HG03175 (cell line): Measurements from ENCODE around the gene HSPA2.
"Not testable (repeated sequence)": the region's sequence is repeated elsewhere in the genome, so short reads cannot be mapped to it uniquely, and the experiment has no call there.

Experiments
- ATAC-seq: cut with Tn5 transposase; IDR thresholded peaks from one replicate; pipeline ENCODE4 v1.9.1; 2021; ENCODE audit warnings: mild to moderate bottlenecking, moderate library complexity; ENCODE audit not compliant: unreplicated experiment

The HSPA2 gene

DNA sequence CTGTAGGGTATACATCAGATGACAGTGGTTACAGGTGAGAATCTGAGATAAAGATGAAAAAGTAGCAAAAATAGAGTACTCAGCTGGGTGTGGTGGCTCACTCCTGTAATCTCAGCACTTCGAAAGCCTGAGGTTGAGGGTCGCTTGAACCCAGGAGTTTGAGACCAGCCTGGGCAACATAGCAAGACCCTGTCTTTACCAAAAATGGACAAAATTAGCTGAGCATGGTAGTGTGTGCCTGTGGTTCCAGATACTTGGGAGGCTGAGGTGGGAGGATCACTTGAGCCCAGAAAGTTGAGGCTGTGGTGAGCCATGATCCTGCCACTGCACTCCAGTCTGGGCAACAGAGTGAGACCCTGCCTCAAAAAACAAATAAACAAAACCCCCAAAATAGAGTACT lies 17.7 kb downstream of the HSPA2 start:
- not testable (repeated sequence) for ATAC-seq

DNA sequence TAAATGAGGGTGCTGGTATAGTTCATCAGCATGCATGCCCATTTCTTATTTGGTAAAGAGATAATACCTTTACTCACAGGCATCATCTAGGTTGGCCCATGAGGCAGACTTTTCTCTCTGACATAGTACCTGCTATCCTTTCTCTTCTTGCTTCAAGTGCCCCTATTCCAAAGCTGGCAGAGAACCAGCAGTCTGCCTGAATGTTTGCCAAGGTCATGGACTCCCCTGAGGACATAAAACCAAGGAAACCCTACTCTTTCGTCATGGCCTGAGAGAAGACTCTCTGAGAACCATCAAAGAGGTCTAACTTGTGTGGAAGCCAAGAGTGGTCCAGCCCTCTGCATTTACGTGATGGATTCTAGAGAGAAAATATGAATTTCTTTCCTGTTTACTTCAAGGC lies 21.1 kb downstream of the HSPA2 start:
- ATAC-seq = no peak

DNA sequence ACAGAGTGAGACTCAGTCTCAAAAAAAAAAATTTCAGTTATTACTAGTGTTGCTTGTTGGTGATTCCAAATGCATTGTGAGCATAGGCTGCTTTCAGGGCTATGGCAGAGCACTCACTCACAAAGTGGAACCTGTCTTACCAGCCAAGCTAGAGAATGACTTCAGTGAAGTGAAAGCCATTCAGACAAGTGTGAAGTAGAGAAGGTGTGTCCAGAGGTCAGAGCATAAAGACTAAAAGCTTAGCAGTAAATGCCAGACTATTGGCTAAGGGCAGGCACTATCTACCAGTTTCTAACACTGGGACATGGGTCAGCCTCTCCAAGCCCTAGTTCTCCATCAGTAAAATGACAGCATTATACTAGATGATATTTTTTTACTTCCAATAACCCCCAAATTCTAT lies 21.9 kb downstream of the HSPA2 start:
- ATAC-seq = no peak

DNA sequence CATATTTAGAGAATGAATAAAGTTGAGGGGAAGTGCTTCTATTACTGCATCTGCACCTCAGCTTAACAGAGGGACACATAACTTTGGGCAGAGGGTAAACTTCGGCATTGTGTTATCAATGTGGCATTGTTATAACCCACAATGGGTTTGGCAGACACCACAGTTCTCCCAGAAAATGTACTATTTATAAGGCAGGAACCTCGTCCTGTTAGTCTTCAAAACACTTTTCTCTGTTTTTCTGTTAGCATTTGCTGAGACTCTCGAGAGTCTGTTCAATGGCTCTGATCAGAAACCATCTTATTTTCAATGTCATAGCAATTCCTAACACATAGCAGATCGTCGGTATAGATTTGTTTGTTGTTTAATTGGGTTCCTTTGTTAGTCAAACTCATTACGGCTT lies 23.2 kb downstream of the HSPA2 start:
- ATAC-seq = no peak

DNA sequence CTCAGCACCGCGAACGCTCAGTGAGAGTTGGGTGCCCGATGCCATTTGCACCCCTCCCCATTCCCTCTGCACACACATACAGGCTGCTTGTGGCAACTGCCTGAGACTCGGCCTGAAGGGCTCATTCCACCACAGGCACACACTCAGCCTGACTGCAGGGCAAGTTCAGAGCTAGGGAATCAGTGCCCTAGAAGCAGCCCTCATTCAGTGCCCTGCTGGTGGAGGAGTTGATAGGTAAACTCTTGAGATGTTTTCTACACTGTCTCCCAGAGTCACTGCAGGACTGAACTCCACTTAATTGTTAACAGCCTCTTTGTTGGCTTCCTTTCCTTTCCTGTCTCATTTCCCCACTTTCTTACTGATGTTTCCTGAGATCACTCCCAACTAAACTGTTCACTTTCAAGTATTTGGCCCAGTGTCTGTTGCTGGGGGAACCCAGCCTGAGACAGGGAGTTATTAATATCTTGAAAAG lies 26.1 kb downstream of the HSPA2 start:
- ATAC-seq = no peak

DNA sequence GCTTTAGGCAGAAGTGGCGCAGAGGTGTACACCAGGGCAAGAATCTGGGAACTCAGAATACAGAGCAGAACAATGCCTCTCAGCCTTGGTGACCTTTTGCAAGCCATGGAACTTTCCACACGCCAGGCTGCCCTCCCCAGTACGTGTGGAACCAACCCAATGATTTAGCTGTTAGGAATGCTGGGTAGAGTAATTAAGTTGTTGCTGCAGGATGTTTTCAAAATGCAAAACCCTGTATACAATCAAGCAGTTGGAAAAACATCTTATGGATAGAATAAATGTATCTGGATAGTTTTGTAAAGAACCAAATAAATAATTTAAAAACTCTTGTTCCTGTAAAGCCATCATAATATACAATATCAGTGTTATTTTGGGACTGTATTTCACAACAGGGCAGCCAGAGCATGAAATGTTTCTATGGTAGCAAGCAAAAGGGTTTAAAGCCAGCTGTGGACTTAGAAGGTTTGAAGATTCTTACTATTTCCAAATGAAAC lies 28.6 kb downstream of the HSPA2 start:
- ATAC-seq = no peak

DNA sequence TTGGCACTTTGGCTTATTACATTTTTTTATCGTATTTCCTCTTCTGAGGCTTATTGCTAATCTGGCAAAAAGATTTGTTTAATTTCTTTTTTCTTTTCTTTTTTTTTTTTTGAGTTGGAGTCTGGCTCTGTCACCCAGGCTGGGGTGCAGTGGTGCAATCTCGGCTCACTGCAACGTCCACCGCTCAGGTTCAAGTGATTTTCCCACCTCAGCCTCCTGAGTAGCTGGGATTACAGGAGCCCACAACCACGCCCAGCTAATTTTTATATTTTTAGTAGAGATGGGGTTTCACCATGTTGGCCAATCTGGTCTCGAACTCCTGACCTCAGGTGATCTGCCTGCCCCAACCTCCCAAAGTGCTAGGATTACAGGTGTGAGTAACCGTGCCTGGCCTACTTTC lies 29.1 kb downstream of the HSPA2 start:
- ATAC-seq = not testable (repeated sequence)

DNA sequence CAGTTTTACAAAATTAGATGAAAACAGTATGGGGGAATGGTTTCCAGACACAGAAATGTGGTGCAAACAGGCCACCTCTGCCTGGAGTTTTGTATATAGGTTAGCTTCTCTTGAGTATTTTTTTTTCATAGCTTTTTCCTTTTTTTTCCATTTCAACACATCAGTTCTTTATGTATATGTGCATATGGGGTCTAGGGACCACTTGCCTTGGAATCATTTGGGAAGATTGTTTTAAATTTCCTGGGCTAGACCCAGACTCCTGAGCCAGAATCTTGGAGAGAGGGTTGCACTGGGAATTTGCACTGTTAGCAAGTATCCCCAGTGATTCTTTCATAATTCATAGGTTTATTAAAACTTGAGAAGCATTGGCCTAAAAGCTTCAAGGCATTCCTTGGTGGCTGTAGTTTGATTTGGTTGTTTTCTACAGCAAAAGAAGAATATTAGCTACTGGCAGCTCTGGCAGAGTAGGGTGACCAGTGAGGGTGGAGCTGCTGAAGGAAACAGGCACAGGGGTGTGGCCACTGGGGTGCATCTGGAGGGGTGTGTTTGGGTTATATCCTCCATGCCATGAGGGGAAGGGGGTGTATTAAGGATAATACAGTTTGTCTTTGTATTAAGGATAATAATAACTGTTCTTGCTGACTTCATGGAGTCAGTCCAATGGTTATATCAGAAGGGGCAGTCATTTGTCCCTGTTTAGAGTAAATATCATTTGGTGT lies 32.0 kb downstream of the HSPA2 start:
- no peak for ATAC-seq

DNA sequence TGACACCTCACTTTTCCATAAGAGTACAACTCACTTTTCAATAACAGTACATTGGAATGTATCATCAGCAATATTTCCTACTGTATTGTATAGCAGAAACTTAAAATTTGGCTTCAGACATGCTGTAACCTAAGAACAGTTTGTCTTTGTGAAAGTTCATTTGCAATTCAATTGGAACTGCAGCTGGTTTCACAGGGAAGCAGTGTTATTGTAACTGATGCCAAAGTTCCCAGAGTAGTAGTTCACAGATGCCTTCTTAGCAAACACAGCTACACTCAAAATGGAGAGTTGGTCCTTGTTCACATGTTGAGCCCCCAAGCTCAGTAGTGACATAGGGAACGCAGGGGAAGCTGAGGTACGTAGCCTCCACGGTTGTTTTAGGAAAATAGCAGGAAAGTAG lies 32.6 kb downstream of the HSPA2 start:
- no peak for ATAC-seq

DNA sequence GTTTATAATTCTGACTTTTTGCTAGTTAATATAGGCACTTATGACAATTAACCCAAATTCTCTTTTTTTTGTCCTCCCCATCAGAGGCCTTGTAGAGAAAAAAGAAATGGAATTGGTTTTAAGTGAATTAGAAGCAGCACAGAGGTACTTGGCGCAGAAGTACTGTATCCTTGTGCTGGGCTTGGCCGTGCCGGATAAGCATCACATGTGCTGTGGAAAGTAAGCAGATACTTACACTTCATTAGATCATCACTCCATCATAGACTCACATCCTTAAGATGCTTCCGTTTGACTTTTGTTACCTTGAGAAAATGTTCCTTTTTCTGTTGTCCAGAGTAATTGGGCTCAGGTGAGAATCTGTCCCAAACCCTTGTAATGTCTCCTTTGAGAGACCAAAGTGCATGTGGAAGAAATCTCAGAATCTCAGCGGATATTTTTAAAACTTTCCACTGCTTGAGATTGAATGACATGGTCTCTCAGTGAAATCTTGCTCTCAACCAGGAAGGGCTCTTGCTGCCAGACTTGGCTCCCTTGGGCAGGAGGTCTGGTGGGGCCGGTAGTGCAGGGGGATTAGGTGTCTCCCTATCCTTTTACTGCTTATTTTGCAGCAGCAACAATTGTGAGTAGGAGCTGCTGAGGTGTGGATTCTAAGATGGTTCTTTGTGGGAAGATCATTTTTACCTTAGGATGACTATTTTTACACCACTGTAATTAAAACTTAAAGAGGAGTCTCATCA lies 34.0 kb downstream of the HSPA2 start:
- ATAC-seq = no peak

DNA sequence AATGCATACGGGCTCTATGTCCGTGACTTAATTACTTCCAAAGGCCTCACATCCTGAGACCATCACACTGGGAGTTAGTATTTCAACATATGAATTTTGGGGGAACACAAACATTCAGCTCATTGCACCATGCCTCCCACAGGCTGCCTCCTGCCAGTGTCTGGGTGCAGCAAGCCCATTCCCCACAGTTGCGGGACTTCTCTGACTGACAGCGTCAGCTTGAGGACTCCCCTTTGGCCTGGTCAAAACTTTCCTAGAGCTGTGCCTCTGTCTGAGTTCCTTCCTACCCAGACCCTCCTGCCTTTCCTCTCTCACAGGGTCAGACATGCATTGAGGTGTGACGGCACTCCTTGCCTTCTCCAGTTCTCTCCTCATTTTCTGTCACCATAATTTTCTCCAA lies 36.7 kb downstream of the HSPA2 start:
- ATAC-seq = no peak

DNA sequence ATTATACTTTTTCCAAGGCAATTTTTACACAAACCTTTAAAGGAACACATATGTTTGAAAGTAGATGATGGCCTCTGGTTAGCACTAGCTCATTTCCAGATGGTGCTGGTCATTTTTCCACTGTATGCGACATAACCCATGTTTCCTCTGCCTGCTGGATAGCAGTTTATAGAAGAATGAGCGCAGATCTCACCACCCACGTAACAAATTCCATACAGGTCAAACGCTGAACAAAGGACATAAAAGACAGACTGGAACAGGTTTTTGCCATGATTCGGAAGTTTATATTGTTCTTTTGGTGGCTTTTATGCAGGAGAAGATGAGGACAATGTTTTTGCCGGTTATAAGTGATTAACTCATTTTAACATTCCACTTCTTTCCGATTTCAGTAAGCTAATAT lies 39.9 kb downstream of the HSPA2 start:
- ATAC-seq = no peak

DNA sequence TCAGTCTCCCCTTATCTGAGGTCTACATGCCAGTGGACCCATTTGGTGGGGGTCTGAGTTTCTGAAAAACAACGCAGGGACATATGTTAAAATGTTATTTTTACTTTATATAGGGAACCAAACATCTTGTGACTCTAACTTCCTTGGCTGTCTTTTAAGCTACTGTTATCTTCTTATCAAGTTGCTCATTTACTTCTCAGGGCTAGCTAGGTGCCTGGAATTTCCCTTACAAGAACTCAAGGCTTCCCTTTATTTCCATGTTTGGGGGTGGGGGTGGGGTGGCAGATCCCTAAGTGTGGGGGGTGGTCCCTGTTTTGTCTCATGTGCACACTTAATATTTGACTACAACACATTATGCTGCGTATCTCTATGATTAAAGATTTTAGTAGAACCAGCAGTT lies 40.8 kb downstream of the HSPA2 start:
- no peak for ATAC-seq

DNA sequence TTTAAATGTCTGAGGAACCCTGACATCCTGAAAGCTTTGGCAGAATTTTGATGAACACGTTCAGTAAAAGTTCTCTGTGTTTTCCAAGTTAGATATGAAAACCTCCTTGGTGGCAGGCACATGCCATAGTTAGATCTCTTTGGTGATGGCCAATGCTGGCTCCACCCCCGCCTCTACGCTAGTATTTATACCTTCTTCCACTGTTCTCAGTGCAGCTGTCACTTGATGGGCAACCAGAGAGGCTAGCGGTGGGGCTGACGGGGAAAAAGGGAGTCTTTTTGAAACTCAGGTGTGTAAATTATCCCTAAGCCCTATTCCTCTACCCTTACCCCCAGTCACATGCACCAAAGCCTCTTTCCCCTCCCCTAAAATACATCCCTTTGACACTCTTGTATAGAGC lies 41.3 kb downstream of the HSPA2 start:
- no peak for ATAC-seq

DNA sequence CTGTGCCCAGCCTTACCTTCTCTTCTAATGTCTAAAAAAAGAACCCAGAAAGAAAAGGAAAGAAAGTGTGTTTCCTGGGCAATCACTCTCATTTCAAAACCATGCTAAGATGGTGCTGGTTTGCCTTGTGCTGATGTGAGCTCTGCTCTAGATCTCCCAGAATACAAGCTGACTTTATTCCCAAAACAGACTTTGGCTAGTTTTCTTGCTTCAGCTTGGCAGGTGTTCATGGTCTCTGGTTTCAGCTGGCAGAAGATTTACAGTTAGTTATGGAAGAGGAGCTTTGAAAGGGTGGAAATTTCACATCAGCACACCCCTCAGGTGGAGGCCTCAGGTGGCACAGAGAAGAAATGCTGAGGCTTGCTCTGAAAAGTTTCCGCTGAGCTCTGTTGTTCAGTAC lies 43.6 kb downstream of the HSPA2 start:
- ATAC-seq = no peak

DNA sequence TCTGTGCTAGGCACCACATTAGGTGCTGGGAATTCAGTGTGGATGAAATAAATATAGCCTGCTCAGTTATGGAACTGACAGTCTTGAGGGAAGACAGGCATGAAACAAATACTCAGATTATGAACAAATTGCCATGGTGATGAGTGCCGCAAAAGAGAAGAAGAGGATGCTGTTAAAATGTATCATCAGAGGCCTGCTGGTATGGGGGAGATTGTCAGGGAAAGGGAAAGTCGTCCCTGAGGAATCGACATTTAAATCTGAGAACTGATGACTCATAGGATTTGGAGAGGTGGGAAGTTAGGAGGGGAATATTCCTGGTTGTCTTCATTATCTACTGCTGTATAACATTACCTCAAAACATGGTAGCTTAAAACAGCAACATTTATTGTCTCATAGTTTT lies 51.3 kb downstream of the HSPA2 start:
- no peak for ATAC-seq
